HEK293T (cell line): ENCODE data around the gene GLIS2.

Experiments used
- NFRKB ChIP-seq: fragments of 450-650 bp; IDR thresholded peaks from 2 replicates; pipeline ENCODE4 v1.6.1; 2016; ENCODE audit warnings: mild to moderate bottlenecking, moderate library complexity
- SP1 ChIP-seq: fragments of 450-650 bp; IDR thresholded peaks from 2 replicates; pipeline ENCODE4 v1.6.1; 2017

GRCh38 chr16:4321286-4322120 is 5.6 kb downstream of the GLIS2 start:
- no peak for TF ChIP-seq SP1
- TF ChIP-seq NFRKB = no peak
